ENCODE data around the gene BMP7.
"Not testable (repeated sequence)": the region's sequence is repeated elsewhere in the genome, so short reads cannot be mapped to it uniquely, and the experiment has no call there.

- not testable (repeated sequence) for TF ChIP-seq POLR2A (IDR thresholded peaks at IDR 0.05; ENCODE audit: low read depth, low read length); TAF1 (IDR thresholded peaks at IDR 0.05; ENCODE audit: borderline replicate concordance, low read depth, low read length); POLR2AphosphoS5 (IDR thresholded peaks at IDR 0.05; ENCODE audit: low read depth, low read length)
Observed at GRCh38 chr20:57239324-57239723, 27.1 kb downstream of the BMP7 start.
